HL-60 (cell line): ENCODE results near the gene KCTD4.
"Not testable (repeated sequence)": the region's sequence is repeated elsewhere in the genome, so short reads cannot be mapped to it uniquely, and the experiment has no call there.

Source experiments
- DNase-seq, 2 experiments: peaks; one replicate each; pipeline ENCODE4 v3.0.0-alpha.2; 2010 to 2020; ENCODE audit warnings: low read depth in 1 of 2, low spot score in 1 of 2
- H3K27ac ChIP-seq: fragments of 250-450 bp; sonication (Bioruptor Pico); replicated peaks from 2 replicates; pipeline ENCODE4 v1.5.1; 2020; ENCODE audit warnings: mild to moderate bottlenecking, moderate library complexity
- H3K27me3 ChIP-seq: fragments of 250-450 bp; sonication (Bioruptor Pico); 2 replicates; pipeline ENCODE4 v1.5.1; 2021; ENCODE audit warnings: mild to moderate bottlenecking, moderate library complexity; ENCODE audit not compliant: insufficient read depth, poor library complexity, severe bottlenecking
- H3K4me3 ChIP-seq: replicated peaks from 2 replicates; pipeline ENCODE4 v1.5.1; 2011; ENCODE audit warnings: mild to moderate bottlenecking, control low read depth, low read length; ENCODE audit not compliant: insufficient read depth
- GABPA ChIP-seq: IDR thresholded peaks from 2 replicates; pipeline ENCODE4 v1.6.1; 2012; ENCODE audit warnings: low read depth
- POLR2AphosphoS5 ChIP-seq: IDR thresholded peaks from 2 replicates; pipeline ENCODE4 v1.6.1; 2012; ENCODE audit warnings: low read depth
- SPI1 ChIP-seq: IDR thresholded peaks from 2 replicates; pipeline ENCODE4 v1.6.1; 2012; ENCODE audit warnings: low read depth, mild to moderate bottlenecking, borderline replicate concordance
- TF ChIP-seq, protein P1 (sequence below): IDR thresholded peaks from 2 replicates; pipeline ENCODE4 v1.6.1; 2012; ENCODE audit warnings: low read depth; ENCODE audit not compliant: insufficient replicate concordance
- TF ChIP-seq, protein P2 (sequence below): IDR thresholded peaks from one replicate; pipeline ENCODE4 v1.5.1; 2011; ENCODE audit warnings: low read length, control low read depth, inconsistent platforms; ENCODE audit not compliant: insufficient read depth

The KCTD4 gene

GRCh38 chr13:45194081-45194939 is 6.5 kb downstream of the KCTD4 start:
- Histone ChIP-seq H3K27me3 (no peaks in the 10 kb centered on the region), H3K27ac (no peak overlapping the region), H3K4me3 (no peak overlapping the region)
- TF ChIP-seq, protein P1, sequence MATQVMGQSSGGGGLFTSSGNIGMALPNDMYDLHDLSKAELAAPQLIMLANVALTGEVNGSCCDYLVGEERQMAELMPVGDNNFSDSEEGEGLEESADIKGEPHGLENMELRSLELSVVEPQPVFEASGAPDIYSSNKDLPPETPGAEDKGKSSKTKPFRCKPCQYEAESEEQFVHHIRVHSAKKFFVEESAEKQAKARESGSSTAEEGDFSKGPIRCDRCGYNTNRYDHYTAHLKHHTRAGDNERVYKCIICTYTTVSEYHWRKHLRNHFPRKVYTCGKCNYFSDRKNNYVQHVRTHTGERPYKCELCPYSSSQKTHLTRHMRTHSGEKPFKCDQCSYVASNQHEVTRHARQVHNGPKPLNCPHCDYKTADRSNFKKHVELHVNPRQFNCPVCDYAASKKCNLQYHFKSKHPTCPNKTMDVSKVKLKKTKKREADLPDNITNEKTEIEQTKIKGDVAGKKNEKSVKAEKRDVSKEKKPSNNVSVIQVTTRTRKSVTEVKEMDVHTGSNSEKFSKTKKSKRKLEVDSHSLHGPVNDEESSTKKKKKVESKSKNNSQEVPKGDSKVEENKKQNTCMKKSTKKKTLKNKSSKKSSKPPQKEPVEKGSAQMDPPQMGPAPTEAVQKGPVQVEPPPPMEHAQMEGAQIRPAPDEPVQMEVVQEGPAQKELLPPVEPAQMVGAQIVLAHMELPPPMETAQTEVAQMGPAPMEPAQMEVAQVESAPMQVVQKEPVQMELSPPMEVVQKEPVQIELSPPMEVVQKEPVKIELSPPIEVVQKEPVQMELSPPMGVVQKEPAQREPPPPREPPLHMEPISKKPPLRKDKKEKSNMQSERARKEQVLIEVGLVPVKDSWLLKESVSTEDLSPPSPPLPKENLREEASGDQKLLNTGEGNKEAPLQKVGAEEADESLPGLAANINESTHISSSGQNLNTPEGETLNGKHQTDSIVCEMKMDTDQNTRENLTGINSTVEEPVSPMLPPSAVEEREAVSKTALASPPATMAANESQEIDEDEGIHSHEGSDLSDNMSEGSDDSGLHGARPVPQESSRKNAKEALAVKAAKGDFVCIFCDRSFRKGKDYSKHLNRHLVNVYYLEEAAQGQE, result no peak
- TF ChIP-seq POLR2AphosphoS5, result no peak
- peak; percentile 27 for TF ChIP-seq SPI1
- no peak for TF ChIP-seq GABPA
- TF ChIP-seq, protein P2, sequence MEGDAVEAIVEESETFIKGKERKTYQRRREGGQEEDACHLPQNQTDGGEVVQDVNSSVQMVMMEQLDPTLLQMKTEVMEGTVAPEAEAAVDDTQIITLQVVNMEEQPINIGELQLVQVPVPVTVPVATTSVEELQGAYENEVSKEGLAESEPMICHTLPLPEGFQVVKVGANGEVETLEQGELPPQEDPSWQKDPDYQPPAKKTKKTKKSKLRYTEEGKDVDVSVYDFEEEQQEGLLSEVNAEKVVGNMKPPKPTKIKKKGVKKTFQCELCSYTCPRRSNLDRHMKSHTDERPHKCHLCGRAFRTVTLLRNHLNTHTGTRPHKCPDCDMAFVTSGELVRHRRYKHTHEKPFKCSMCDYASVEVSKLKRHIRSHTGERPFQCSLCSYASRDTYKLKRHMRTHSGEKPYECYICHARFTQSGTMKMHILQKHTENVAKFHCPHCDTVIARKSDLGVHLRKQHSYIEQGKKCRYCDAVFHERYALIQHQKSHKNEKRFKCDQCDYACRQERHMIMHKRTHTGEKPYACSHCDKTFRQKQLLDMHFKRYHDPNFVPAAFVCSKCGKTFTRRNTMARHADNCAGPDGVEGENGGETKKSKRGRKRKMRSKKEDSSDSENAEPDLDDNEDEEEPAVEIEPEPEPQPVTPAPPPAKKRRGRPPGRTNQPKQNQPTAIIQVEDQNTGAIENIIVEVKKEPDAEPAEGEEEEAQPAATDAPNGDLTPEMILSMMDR, result no peak
- no peak for DNase-seq

DNA sequence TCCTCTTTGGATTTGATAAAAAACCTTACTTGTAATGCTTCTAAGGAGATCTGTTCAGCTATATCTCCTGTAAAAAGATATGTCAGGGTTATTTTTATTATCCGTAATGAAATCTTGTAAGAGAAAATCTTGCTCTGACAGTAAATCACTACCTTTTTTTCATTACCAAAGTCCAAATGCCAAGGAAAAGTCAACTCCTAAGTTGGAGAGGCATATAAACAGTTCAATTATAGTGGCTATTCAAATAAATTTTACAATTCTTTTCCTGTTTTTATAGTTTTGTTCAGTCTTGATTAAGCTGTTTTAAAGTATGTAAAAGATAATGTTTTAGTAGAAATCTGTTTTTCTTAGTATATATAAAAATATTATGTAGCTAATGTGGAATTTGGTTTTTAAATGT is 9.0 kb downstream of the KCTD4 start:
- no peak overlapping the region for H3K27ac ChIP-seq
- no peak for DNase-seq
- H3K4me3 ChIP-seq, result no peak overlapping the region
- no peak for TF ChIP-seq POLR2AphosphoS5
- TF ChIP-seq, protein P1, result no peak
- TF ChIP-seq, protein P2, result no peak
- no peak for TF ChIP-seq GABPA
- no peak for TF ChIP-seq SPI1
- H3K27me3 ChIP-seq, result no peaks in the 10 kb centered on the region

- H3K4me3 ChIP-seq, DNase-seq, H3K27ac ChIP-seq, H3K27me3 ChIP-seq: not testable (repeated sequence)
These were observed 11.3 kb downstream of the KCTD4 start for GRCh38 chr13:45189511-45189910.

DNA sequence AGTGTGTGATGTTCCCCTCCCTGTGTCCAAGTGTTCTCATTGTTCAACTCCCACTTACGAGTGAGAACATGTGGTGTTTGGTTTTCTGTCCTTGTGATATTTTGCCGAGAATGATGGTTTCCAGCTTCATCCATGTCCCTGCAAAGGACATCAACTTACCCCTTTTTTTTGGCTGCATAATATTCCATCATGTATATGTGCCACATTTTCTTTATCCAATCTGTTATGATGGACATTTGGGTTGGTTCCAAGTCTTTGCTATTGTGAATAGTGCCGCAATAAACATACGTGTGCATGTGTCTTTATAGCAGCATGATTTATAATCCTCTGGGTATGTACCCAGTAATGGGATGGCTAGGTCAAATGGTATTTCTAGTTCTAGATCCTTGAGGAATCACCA is 11.8 kb downstream of the KCTD4 start:
- not testable (repeated sequence) for H3K4me3 ChIP-seq, H3K27me3 ChIP-seq, DNase-seq, H3K27ac ChIP-seq

DNA sequence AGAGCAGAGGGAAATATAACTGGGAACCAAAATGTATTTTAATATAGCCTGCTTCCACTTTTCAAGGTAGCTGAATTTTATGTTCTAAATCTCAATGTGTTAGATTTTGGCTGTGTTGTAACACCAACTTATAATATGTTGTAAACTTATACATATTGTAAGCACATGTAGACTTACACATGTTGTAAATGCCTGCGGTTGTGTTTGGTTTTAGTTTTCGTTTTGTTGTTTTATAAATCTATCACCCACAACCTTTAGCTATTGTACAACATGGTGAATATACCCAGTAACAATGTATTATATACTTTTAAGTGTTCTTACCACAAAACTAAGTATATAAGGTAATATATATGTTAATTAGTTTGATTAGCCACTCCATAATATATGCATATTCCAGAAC is 15.6 kb downstream of the KCTD4 start:
- TF ChIP-seq SPI1 (no peak), POLR2AphosphoS5 (no peak), GABPA (no peak)
- TF ChIP-seq, protein P1, result no peak
- TF ChIP-seq, protein P2, result no peak
- no peak for DNase-seq
- H3K4me3 ChIP-seq, result no peak overlapping the region
- no peaks in the 10 kb centered on the region for H3K27me3 ChIP-seq
- H3K27ac ChIP-seq, result no peak overlapping the region
